ENCODE measurements around the gene RUNDC1.
"Not testable (repeated sequence)": the region's sequence is repeated elsewhere in the genome, so short reads cannot be mapped to it uniquely, and the experiment has no call there.

The RUNDC1 gene

DNA sequence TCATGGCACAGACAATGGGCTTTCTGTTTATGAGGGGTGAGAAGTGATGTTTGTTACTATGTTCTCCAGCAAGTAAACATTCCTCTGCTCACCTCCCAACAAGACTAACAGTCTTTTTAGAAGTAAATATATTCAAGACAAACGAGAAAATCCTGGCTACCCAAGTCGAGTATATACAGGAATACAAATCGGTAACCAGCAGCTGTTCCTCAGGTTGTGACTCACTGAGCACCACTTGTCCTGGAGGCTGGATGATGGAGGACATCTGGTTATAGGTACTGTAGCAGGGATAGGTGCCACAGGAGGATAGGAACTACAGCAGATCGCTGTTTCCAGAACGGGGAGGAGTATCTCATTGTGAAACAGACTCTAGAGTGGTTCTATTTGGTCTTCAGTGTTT, 12.5 kb downstream of the RUNDC1 start:
- no peak for DNase-seq

- DNase-seq, result not testable (repeated sequence)
These were observed 13.5 kb downstream of the RUNDC1 start for GRCh38 chr17:42993913-42994312.

DNA sequence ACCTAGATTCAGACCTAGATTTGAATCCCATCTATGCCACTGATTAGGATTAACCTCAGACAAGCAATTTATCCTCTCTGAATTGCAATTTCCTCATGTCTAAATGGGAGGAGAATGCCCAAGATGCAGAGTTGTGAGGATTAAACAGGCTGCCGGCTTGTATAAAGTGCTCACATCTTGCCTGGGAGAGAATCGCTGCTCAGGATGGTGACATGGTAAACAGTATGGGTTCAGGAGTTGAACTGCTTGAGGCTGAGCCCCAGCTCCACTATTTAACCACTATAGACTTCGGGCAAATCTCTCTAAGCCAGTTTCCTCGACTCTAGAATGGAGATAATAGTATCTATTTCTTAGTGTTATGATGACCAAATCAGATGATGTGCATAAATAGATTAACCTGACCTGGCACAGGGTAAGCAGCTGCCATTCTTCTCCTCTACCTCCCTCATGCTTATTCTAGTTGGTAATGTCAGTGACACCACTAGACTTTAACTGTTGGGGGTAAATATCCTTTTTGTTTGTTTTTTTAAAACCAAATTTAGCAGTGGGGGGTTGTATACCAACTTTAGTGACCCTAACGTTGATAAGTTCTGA, 17.1 kb downstream of the RUNDC1 start:
- DNase-seq, result no peak

DNA sequence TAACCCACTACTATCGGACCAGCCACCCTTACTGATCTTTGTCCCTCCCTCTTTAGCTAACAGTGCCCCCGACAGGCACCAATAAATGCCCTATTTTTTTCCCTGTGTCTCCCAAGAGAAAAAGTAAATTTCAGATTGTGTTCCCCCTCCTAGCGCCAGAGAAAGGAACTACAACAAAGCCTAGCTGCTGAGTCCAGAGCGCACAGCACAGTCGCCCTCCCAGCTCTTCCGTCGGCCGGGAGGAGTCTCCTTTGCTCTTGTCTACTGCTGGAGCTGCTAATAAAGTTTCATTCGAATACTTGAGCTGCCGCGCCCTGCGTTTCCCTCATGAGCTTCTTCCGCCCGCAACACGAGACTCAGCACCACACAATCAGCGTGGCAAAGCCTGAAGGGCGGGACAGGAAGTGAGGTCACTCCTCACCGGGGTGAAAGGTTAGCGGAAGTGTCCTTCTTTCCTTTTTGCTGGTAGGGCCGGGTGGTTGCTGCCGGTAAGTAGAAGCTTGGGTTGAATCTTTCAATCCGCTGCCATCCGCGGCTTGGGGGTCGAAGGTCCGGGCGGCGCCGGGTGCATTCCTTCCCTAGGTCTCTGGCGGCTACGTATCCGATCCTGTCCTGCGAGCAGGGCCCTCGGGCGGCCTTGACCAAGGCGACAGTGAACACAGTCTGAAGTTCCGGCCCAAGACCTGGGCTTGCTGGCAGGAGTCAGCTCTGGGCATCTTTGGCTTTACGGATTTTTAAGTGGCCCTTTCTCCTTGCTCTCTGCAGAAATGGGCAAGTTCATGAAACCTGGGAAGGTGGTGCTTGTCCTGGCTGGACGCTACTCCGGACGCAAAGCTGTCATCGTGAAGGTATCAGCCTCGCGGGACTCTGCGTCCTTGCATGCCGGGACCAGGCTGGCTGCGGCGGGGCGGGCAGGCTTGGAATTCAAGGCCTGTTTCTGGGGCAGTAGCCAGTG, 17.9 kb downstream of the RUNDC1 start, which contains the start of gene RPL27:
RPL27 (plus strand) TSS at position 436 of the 955 bp plus-strand sequence; CDS start at position 768, 332 bp downstream.
- peak; percentile 99 for DNase-seq

- no peak for DNase-seq
These were observed 18.7 kb downstream of the RUNDC1 start for GRCh38 chr17:42999003-42999525.

DNA sequence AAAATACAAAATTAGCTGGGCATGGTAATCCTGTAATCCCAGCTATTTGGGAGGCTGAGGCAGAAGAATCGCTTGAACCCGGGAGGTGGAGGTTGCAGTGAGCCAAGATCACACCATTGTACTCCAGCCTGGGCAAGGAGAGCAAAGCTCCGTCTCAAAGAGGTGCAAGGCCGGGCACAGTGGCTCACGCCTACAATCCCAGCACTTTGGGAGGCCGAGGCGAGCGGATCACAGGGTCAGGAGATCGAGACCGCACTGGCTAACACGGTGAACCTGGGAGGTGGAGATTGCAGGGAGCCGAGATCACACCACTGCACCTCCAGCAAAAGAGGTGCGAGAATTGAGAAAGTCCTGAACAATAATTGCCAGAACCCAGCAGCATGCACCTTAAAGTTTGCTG, 20.5 kb downstream of the RUNDC1 start:
- DNase-seq, result not testable (repeated sequence)

DNA sequence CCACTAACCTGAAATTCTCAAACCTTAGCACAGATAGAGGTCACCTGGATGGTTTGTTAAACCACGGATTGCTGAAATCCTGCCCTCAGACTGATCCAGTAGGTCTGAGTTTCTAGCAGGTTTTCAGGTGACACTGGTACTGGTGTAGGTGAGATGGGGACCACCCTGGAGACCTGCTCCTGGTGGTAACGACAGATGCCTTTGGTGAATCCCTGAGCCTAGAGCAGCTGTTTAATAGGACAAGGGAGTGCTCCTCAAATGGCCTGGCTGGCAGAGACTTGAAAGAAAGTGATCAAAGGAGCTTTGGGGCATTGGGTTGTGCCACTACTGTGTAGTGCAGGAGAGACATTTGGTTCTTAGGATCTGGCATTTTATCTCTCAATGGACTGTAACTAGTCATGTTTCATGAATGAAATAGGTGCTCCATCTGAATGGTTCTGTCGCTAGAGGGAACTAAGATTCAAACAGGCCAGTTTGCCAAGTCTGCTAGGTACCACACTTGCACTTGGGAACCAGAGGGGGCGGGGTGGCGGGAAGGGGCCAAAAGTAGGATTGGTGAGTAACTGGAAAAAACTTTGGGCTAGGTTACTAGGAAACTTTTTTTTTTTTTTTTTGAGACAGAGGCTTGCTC, 23.3 kb downstream of the RUNDC1 start:
- no peak for DNase-seq

GRCh38 chr17:43006639-43007551, 26.5 kb downstream of the RUNDC1 start, which contains the start of gene IFI35:
IFI35 (plus strand) TSS chr17:43006784; CDS start chr17:43006948, 164 bp downstream.
- DNase-seq, result no peak

- DNase-seq, result no peak
These were observed 30.4 kb downstream of the RUNDC1 start for GRCh38 chr17:43010667-43011308.

DNA sequence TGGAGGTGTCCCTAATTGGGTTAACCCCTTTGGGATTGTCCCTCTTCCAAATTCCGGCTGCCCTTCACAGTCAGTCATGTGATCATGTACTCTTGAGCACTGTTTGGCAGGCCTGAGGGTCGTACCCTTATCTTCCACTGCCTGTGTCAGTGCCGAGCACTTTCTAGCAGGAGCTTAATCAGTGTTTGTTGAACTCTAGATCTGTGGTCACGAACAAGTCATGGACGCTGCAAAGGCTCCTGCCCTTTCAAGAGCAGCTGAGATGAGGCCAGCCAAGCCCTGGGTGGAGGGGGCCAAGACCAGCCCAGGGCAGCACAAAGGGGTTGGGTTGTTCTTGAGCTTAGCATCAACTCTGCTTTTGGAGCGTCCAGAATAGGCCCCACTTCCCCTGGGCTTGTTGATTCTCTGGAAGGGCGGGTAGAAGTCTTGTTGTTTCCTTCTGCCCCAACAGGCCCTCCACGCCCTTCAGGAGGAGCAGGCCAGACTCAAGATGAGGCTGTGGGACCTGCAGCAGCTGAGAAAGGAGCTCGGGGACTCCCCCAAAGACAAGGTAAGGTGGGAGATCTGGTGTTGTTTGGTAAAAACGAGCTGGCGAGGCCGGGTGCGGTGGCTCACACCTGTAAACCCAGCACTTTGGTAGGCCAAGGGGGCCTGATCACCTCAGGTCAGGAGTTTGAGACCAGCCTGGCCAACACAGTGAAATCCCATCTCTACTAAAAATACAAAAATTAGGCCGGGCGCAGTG, 31.5 kb downstream of the RUNDC1 start:
- no peak for DNase-seq

GRCh38 chr17:43013296-43013695, 32.9 kb downstream of the RUNDC1 start:
- DNase-seq, result no peak

DNA sequence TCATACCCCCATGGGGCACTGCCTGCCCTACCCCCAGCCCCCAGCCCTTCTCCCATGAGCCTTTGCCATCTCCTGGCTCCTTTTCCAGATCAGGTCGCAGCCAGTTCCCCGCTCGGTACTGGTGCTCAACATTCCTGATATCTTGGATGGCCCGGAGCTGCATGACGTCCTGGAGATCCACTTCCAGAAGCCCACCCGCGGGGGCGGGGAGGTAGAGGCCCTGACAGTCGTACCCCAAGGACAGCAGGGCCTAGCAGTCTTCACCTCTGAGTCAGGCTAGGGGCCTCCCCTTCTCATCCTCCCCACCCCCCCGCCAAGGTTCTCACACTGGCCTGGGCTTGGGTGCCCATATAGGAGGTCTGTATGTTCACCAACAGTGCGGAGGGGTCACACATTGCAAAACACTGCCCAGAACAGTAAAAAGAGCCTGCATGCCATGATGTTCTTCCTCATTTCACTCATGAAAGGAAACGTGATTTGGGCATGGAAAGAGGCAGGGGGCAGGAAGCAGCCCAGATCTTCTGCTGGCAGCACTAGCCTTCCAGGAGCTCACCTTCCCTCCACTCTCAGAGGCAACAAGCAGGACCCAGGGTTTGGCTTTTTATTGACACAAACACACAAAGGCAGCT, 33.8 kb downstream of the RUNDC1 start:
- no peak for DNase-seq

DNA sequence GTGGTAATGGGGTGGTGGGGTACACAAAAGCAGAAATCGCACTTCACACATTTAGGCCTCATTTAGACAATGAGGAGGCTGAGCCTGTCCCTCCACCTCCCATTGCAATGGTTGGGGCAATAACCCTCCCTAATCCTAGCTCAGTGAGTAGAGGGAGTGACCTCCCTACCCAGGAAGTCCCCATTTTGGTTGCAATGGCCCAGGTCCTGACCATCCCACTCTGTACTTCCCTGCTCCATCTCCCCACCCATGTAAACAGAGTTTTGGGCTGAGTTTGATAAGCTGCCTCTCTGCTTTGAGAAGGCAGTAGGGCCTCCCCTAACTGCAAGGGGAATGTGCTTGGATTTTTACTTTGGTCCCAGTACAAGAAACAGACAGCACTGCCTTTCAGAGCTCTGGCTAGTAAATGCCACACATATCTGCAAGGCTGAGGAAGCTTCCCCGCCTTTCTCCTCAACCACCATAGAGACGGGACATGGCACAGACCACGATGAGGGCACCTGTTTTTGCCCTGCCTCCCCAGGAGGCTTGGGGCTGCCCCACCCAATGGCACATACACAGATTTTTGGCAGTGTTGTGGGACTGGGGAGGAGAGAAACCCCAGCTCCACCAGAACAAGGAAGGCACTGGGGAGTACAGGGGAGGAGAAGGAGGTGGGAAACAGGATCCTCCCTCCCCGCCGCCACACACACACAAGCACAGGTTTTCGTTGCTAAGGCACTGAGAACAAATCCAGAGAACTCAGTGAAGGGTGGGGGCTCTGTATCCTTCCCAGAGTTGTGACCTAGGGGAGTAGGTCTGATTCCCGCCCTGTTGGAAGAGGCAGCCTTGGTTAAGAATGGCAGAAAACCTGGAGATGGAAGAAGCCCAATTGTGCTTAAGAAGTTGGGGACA, 34.5 kb downstream of the RUNDC1 start:
- DNase-seq, result no peak

GRCh38 chr17:43015579-43015978, 35.2 kb downstream of the RUNDC1 start:
- no peak for DNase-seq

- no peak for DNase-seq
These were observed 35.9 kb downstream of the RUNDC1 start for GRCh38 chr17:43016216-43016615.

DNA sequence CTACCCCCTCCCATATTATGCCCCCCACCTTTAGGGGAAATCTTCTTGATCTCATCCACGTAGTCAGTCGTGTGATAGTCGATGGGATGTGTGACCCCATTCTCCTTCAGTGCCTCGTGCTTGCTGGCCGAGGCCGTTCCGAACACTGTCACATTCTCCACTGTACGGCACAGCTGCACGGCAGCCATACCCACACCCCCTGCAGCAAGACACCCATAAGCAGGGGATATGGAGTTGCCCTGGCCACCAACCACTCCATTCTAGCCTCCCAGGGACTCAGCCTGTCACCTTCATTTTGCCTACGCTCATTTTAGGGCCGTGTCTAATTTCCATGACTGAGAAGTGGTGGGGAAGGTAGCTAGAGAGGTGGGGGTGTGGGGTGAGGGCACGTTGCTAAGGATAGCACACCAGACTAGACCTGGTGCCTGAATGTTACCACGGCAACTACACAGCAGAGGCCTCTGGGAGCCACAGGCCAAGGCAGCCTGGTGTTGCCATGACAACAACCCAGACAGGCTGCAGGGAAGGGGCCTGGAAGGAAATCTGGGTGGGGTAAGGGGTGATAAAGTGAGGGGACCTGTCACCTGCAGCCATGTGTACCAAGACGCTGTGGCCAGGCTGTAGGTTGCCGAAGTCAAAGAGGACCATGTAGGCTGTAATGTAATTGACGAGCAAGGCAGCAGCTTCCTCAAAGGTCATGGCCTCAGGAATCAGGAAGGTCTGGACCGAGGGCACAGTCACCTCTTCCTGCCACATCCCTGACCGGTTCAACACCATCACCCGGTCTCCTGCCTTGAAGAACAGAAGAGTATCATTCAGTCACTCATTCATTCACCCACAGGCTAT, 37.9 kb downstream of the RUNDC1 start:
- no peak for DNase-seq

DNA sequence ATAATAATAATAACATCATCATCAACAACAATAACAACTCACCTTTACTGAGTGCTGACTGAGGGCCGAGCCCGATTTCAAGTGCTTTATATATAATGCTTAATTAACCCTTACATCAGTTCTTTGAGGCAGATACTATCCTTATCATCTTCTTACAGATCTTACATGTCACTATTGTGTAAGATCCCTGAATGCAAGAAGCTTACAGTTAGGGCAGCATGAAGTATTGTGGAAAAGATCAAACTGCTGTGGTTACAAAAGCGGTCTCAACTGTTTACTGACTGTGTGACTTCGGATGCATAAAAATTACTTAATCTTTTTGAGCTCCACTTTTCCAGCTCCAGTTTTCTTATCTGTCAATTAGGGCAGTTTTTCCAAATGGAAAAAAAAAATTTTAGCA, 38.6 kb downstream of the RUNDC1 start:
- no peak for DNase-seq

DNA sequence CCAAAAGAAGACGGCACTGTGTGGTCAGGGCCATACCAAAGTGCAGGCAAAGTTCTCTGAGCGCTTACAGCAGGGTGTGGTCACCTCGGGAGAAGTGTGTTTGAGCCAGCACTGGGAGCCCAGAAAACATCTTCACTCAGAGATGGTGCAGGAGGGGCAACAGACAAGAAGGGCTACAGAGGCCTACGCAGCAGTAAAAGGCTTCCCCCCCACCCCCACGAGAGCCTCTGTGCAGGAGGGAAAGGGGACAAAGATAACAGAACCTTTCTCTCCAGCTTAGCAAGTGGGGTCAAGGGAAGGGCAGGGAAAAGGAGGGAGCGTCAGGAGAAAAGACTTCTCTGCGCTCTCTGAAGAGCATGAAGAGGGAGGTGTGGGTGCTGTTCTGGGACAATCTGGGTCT, 39.1 kb downstream of the RUNDC1 start:
- no peak for DNase-seq
